HEK293 (cell line): Measurements from ENCODE around the gene JPH2.

Experiments
- CTCF ChIP-seq: fragments of 450-650 bp; formaldehyde crosslinking; IDR thresholded peaks from 2 replicates; pipeline ENCODE4 v1.5.1; 2016; ENCODE audit warnings: missing biosample characterization, missing genetic modification characterization
- GFI1B ChIP-seq: fragments of 450-650 bp; formaldehyde crosslinking; IDR thresholded peaks from 2 replicates; pipeline ENCODE4 v1.5.1; 2016; ENCODE audit warnings: missing biosample characterization, missing genetic modification characterization
- PATZ1 ChIP-seq: fragments of 450-650 bp; formaldehyde crosslinking; IDR thresholded peaks from 2 replicates; pipeline ENCODE4 v1.5.1; 2016; ENCODE audit warnings: missing biosample characterization, missing genetic modification characterization
- SP2 ChIP-seq: fragments of 450-650 bp; formaldehyde crosslinking; IDR thresholded peaks from 2 replicates; pipeline ENCODE4 v1.5.1; 2016; ENCODE audit warnings: missing biosample characterization, missing genetic modification characterization
- ZBTB21 ChIP-seq: fragments of 450-650 bp; formaldehyde crosslinking; IDR thresholded peaks from 2 replicates; pipeline ENCODE4 v1.5.1; 2017; ENCODE audit warnings: missing biosample characterization, missing genetic modification characterization
- ZBTB7A ChIP-seq: fragments of 450-650 bp; formaldehyde crosslinking; IDR thresholded peaks from 2 replicates; pipeline ENCODE4 v1.5.1; 2016; ENCODE audit warnings: low read depth, missing biosample characterization, missing genetic modification characterization
- ZNF211 ChIP-seq: fragments of 450-650 bp; formaldehyde crosslinking; IDR thresholded peaks from 2 replicates; pipeline ENCODE4 v1.5.1; 2016; ENCODE audit warnings: low read depth, missing biosample characterization, missing genetic modification characterization
- ZNF596 ChIP-seq: fragments of 450-650 bp; IDR thresholded peaks from 2 replicates; pipeline ENCODE4 v1.5.0; 2018; ENCODE audit warnings: missing biosample characterization, mild to moderate bottlenecking, missing genetic modification characterization, moderate library complexity
- ZNF629 ChIP-seq: fragments of 450-650 bp; formaldehyde crosslinking; IDR thresholded peaks from 2 replicates; pipeline ENCODE4 v1.5.1; 2017; ENCODE audit warnings: missing biosample characterization, missing genetic modification characterization
- TF ChIP-seq, protein P1 (sequence below): fragments of 450-650 bp; formaldehyde crosslinking; IDR thresholded peaks from 2 replicates; pipeline ENCODE4 v1.5.1; 2017; ENCODE audit warnings: missing biosample characterization, missing genetic modification characterization
- TF ChIP-seq, protein P2 (sequence below): fragments of 450-650 bp; formaldehyde crosslinking; IDR thresholded peaks from 2 replicates; pipeline ENCODE4 v1.5.1; 2016; ENCODE audit warnings: missing biosample characterization, missing genetic modification characterization

DNA sequence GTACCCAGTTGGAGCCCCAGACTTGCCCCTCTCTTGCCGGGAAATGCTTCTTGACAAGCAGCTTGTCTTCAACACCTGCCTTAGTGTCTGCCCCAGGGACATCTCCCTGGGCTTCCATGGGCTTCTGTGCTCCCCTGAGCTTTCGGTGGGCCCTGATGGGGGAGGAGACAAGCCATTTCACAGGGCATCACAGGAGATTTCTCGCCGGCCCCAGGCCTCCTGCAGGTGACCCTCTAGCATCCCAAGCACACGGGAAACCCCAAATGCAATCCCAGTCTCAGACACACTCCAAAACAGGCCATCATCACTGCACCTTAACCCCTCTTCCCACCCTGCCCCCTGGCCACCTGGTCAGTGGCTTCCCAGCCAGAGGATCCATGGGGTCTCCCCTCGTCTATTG lies 74.5 kb downstream of the JPH2 start:
- TF ChIP-seq, protein P1, sequence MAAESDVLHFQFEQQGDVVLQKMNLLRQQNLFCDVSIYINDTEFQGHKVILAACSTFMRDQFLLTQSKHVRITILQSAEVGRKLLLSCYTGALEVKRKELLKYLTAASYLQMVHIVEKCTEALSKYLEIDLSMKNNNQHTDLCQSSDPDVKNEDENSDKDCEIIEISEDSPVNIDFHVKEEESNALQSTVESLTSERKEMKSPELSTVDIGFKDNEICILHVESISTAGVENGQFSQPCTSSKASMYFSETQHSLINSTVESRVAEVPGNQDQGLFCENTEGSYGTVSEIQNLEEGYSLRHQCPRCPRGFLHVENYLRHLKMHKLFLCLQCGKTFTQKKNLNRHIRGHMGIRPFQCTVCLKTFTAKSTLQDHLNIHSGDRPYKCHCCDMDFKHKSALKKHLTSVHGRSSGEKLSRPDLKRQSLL: no peak
- TF ChIP-seq SP2: no peak
- TF ChIP-seq CTCF (tag by site-specific recombination): no peak
- no peak for TF ChIP-seq ZBTB7A (tag by site-specific recombination)
- no peak for TF ChIP-seq GFI1B
- TF ChIP-seq ZNF211 (tag by site-specific recombination): no peak
- no peak for TF ChIP-seq ZNF596 (tag by site-specific recombination)
- TF ChIP-seq, protein P2, sequence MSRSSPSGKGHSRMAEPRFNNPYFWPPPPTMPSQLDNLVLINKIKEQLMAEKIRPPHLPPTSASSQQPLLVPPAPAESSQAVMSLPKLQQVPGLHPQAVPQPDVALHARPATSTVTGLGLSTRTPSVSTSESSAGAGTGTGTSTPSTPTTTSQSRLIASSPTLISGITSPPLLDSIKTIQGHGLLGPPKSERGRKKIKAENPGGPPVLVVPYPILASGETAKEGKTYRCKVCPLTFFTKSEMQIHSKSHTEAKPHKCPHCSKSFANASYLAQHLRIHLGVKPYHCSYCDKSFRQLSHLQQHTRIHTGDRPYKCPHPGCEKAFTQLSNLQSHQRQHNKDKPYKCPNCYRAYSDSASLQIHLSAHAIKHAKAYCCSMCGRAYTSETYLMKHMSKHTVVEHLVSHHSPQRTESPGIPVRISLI (tag by site-specific recombination): no peak
- no peak for TF ChIP-seq ZBTB21 (tag by site-specific recombination)
- no peak for TF ChIP-seq PATZ1 (tag by site-specific recombination)
- TF ChIP-seq ZNF629: no peak
